Occipital lobe (tissue), 2 donors: ENCODE results near the gene ERN1. TPM values are rescaled to one million over a fixed set of nuclear protein-coding genes. Genes with fewer than 3 reads are reported as not detected.
A peak's percentile ranks its signal among the peaks of the same experiment; 100 is the strongest.

Experiments used
- DNase-seq: peaks from one replicate; lab custom pipeline; 2025; lab: John Stamatoyannopoulos, UW
- total RNA-seq: library from RNA; depleted of rRNA; stranded (reverse); fragments of >200 nt; gene quantifications from one replicate; pipeline ENCODE4 v1.2.3, GENCODE V29; 2014

The ERN1 gene
- total RNA-seq, 1 donor from 2014 or later: 5.9 TPM

- no peak for DNase-seq
Measured at GRCh38 chr17:64158406-64158805, 28.5 kb upstream of the ERN1 start.

DNA sequence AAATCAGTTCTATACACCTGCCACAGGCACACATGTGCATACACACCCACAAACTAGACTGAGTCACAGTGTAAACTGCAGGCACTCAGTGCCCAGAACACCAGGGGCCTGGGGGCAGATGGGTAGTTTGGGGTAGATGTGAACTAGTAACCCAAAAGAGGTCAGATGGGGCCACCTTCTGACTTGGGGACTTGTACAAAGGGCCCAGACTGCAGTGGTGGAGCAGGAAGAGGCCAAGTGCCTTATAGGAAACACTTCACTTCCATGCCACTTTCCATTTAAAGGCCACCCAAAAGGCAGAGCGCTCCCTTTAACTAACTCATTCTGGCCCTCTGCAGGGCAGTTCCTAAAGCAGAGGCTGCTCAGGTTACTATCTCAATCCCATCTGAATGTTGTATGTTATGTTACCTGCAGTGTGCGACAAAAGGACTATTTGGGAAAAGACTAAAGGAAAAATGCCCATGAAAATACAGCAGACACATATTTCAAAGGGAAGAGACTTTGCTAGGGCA, 27.8 kb upstream of the ERN1 start:
- DNase-seq: no peak

GRCh38 chr17:64156670-64157069, 26.7 kb upstream of the ERN1 start:
- DNase-seq: no peak

DNA sequence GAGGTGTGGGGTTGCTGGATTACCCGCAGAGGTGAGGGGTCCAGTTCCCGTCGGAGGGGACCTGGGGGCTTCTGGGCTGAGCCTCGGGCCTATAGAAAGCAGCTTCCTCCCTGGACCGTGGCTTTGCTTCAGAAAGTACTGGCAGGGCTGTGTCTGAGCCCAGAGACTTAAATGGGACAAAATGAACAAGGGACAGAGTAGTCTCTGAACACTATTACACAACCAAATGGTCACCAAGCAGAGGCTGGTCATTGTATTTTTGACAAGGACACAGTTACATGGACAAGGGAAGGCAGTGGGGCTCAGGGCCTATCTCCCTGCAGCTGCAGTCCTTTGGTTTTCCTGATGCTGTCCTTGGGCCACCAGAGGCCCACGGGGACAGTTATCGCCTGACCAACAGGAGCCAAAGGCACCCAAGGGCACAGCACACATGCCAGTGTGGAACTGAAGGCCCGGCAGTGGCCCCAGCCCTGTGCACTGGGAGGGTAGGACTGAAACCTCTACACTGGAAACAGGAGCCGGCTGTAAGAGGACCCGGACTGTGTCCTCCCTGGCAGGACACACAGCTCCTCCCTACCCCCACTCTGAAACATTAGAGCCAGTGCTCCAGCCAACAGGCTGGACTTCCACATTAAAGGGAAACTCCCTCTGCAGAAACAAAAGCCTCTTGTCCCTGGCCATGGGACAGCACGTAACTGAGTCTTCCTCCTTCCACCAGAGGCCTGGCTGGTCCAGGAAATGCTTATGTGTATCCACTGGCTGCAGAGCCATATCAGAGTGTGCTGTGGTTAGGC, 26.0 kb upstream of the ERN1 start:
- peak; percentile 80 for DNase-seq

DNA sequence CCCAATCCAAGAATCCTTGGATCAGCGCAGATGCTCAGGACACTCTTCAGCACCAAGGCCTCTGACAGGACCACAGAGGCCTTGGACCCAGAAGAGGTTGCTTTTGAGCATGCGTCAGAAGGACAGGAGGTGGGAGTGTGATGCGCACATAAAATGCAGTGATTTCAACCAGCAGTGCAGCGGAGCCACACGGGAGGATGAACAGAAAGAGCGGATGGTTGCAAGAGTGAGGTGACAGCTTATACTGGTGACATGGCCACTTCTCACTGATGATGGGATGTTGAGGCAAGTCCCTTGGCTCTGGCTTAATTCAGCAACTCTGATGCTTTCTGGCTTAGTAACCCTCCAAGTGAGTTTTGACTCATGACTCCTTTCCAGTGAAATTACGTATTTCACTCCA, 25.2 kb upstream of the ERN1 start:
- DNase-seq: no peak

GRCh38 chr17:64154717-64155116, 24.8 kb upstream of the ERN1 start:
- no peak for DNase-seq

DNA sequence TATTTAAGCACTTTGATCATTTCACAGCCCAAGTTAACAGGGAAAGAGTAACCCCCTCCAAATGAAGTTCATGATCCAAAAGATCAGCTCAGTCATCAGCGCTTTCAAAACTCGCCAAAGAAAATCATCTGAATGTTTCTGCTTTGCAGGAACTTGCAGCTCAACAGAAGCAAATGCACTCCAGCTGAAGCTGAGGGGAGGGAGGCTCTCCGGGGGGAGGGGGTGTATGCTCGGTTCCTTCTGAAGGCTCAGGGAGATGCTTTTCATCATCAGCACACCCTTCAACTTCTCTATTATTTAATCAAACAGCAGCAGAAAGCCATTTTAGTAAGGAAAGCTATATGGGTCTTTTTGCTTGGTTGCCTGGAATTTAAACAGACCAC, 24.4 kb upstream of the ERN1 start:
- no peak for DNase-seq

GRCh38 chr17:64153565-64154312, 23.8 kb upstream of the ERN1 start:
- DNase-seq: no peak

DNA sequence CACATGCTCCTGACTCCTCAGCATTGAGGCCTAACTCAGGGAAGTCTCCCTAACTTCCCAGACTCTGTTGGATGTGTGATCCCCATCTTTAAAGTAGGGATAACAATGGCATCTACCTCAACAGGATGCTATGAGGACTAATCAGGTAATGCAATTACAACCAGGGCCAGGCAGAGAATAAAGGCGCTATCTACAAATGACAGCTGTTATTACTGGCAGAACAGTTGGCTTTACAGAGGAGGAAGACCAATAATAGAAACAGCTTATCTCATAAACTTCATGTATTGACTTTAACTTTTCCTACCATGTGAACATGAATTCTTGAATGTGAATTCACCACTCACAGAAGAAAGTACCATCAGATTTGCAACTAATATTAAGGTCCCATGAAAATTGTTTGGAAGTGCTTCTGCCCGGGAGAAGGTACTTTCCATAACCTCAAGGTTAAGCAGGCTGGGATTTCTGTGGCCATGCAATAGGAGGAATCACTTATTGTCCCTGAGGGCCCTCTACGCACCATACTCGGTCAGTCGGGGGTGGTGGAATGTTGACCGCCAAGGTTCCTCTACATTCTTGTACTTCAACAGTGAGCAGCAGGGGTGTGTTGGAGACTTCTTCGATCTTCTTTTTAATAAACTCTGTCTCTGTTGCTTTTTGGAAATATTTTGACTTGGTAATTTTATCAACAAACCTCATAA, 22.6 kb upstream of the ERN1 start:
- no peak for DNase-seq

- DNase-seq: no peak
Measured at GRCh38 chr17:64151016-64151368, 21.0 kb upstream of the ERN1 start.

DNA sequence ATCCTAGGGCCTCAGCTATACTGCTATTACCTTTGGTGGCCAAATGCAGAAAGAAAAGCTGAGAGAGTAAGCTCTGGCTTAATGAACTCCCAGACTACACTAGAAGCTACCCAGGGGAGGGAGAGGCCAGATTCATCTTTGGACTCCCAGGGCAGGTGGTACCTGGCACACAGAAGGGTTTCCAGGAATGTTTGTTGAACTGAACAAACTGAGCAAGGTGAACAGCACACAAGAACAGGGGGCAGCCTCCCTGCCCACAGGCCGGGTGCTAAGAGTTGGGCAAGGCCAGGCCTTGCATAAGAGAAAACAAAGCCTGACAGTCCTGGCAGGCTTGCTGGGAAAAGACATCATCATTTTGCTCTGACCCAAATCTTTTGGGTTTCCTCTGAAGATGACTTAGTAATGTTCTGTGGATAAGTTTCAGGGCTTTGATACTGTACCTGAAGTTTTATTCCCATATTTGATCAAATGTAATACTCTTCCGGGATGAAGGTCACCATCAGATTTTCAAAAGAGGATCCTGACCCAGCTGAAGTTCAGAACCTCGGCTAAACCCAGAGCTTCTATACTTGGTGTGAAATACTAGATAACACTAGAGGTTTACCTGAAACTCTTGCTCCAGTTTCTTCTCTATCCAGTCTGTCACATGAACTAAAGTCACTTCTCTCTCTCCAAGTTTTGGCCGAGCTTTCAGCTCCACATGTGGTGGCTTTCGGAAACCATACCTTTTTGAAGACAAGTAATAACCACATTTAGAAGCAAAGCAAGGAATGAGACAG, 20.5 kb upstream of the ERN1 start:
- no peak for DNase-seq

- DNase-seq: no peak
Measured at GRCh38 chr17:64149196-64149595, 19.3 kb upstream of the ERN1 start.

DNA sequence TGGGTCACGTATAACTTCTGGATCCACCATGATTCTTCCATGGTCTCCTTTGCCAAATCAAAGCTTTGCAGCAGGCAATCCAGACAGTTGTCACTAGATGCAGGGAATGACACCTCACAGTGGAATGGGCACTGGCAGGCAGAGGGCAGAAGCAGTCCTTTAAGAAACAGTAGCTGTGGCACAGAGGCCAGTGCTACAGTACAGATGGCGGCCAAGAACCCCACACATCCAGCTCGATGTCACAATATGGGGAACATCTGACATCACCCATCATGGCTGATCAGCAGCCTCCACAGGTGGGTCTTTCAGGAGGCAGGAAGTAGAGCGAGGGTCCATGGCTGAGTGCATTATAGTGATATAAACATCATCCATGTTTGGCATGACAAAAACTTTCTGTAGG, 18.8 kb upstream of the ERN1 start:
- no peak for DNase-seq

DNA sequence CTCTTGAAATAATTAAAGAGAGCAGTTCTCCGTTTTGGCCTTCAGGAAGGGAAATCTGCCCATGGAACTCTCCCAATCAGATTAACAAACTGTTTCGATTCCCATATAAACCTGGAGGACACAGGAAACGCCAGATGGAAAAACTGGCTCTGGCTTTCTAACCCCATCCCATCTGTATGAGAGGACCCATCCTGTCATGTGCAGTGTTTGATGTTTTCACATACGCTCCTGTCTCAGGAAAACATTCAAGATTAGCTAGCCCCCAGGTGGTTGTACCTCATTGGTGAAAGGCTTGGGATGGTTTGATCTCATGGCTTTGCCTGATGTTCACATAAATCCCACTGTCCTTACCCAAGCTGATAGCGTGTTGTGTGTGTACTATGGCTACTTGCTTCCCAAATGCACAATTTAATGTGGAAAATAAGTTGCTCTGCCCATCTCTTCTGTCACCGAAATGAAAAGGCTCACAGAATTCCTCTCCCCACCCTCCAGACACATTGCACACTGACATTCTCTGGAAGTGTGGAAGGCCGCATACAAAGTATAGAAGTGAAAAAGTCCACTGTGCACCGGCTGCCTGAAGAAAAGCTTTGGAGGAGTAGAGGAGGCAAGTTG, 18.2 kb upstream of the ERN1 start:
- DNase-seq: no peak

GRCh38 chr17:64147110-64148016, 17.4 kb upstream of the ERN1 start:
- no peak for DNase-seq

- DNase-seq: peak; percentile 65
Measured at GRCh38 chr17:64146418-64147109, 16.6 kb upstream of the ERN1 start.

GRCh38 chr17:64145751-64146417, 15.9 kb upstream of the ERN1 start:
- DNase-seq: peak; percentile 98

DNA sequence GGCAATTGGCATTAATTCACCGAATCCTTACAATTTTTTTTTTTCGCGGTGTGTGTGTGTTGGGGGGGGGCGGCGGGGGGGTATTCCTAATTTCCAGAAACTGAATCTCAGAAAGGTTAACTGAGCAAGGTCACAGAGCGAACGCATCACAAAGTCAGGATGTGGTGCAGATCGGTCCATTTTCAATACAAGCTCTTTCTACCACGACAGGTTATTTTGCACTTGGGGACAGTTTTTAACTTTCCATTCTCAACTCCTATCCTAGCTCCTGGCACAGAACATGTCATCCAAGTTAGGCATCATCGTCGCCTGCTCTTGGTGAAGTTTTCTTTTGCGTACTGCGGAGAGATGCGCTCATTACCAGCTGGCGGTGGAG, 15.4 kb upstream of the ERN1 start:
- no peak for DNase-seq

DNA sequence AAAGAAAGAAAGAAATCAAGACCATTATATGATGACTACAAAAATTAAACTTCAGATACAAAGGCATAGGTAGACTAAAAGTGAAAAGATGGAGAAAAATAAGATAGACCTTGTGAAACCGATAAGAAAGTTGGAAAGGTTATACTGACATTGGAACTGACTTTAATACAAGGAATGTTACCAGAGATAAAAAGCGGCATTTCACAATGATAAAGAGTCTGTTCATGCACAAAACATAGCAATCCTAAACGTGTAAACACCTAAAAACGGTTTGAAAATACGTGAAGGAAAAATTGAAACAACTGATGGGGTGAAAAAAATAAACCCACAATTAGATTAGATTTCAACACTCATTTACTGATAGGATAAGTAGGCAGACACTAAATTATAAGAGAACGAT, 9.6 kb upstream of the ERN1 start:
- DNase-seq: no peak
